Breast epithelium (tissue), 4 donors: Measurements from ENCODE around the gene TSPAN17. TPM values are rescaled to one million over a fixed set of nuclear protein-coding genes. Genes with fewer than 3 reads are reported as not detected.

Source experiments
- DNase-seq, 2 donors: peaks; one replicate each; pipeline ENCODE4 v3.0.0-alpha.2; 2019; ENCODE audit warnings: low spot score in 2 of 2
- H3K27ac ChIP-seq, 2 donors: fragments of 200-600 bp; sonication (generic) in 1 of 2; one replicate each; pipeline ENCODE4 v1.5.1; 2016 to 2019; ENCODE audit warnings: mild to moderate bottlenecking in 1 of 2
- H3K27me3 ChIP-seq, 2 donors: fragments of 200-600 bp; sonication (generic) in 1 of 2; one replicate each; pipeline versions ENCODE4 v1.5.1 to v1.6.0; 2017 to 2019; ENCODE audit warnings: control low read depth in 1 of 2, mild to moderate bottlenecking in 1 of 2
- H3K36me3 ChIP-seq: fragments of 200-600 bp; one replicate; pipeline ENCODE4 v1.5.1; 2019
- H3K4me1 ChIP-seq, 2 donors: fragments of 200-600 bp; sonication (generic); one replicate each; pipeline ENCODE4 v1.5.1; 2016 to 2019; ENCODE audit warnings: control low read depth in 1 of 2
- H3K4me3 ChIP-seq, 3 donors: fragments of 200-600 bp; sonication (generic); 1 replicate in 2 of 3; 2 replicates in 1 of 3; pipeline ENCODE4 v1.5.1; 2016 to 2019; ENCODE audit warnings: mild to moderate bottlenecking in 3 of 3, moderate library complexity in 2 of 3
- H3K9me3 ChIP-seq, 2 donors: fragments of 200-600 bp; sonication (generic) in 1 of 2; one replicate each; pipeline ENCODE4 v1.5.1; 2016 to 2019; ENCODE audit warnings: control low read depth in 1 of 2
- POLR2A ChIP-seq: fragments of 450-650 bp; IDR thresholded peaks from one replicate; pipeline ENCODE4 v1.6.1; 2016; ENCODE audit warnings: antibody characterized with exemption, mild to moderate bottlenecking, moderate library complexity
- POLR2AphosphoS5 ChIP-seq, 3 donors: sonication (generic); formaldehyde crosslinking; IDR thresholded peaks; one replicate each; pipeline ENCODE4 v1.6.1; 2017; ENCODE audit warnings: antibody characterized with exemption in 3 of 3
- intact Hi-C: fragments of 100-400 bp; cut with DNase I; formaldehyde crosslinking; loops from one replicate; pipeline ENCODE4 v1.15.1; 2023; ENCODE audit warnings: low total_unique reads
- total RNA-seq, 3 donors: library from RNA; depleted of rRNA; stranded (reverse); fragments of >200 nt; gene quantifications; one replicate each; pipeline ENCODE4 v1.1.0, GENCODE V29; 2016
- TF ChIP-seq, protein P1 (sequence below), 3 donors: fragments of 450-650 bp; IDR thresholded peaks; one replicate each; pipeline ENCODE4 v1.5.1; 2016 to 2017; ENCODE audit warnings: antibody characterized with exemption in 3 of 3, mild to moderate bottlenecking in 3 of 3, moderate library complexity in 3 of 3

TSPAN17 gene
- total RNA-seq, 3 donors from 2014 or later = 10.4 to 20.0 (median 18.3) TPM

DNA sequence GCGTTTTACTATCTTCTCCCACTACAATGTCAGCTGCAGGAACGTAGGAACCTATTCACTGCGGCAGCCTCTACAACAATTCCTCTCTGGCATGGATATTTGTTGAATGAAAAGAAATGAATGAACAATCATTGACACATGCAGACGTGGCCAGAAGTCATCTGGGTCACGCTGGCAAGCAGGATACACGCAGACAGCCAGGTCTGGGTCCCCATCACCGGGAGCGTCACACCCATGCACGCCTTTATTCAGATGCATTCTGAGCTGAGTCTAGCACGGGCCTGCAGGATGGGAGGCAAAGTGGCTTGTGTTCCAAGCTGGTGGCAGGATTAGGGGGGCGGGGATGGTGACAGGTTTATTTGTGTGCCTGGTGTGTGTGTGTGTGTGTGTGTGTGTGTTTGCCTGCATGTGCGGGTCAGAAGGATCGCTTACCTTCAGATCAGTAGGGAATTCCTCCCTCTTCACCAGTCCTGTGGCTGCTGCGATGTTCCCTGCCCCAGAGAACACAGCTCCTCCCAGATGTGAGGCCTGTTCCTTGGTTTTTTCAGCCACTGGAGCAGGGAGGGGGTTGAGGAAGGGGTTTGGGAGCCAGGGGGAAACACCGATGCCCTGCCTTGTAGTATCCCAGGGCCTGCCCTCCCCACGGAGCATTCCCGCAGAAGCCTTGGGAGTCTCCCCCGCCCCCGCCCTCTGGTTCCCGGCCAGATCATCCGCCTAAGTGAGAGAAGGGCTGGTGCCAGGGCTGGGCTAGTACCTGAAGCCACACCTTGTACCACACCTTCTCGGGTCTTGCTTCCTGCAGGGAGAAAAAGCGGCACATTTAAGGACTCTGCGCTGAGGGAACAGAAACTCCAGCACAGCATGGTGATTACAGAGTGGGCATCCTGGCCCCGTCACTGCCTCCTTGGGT, 21.1 kb upstream of the TSPAN17 start:
- TF ChIP-seq, protein P1, sequence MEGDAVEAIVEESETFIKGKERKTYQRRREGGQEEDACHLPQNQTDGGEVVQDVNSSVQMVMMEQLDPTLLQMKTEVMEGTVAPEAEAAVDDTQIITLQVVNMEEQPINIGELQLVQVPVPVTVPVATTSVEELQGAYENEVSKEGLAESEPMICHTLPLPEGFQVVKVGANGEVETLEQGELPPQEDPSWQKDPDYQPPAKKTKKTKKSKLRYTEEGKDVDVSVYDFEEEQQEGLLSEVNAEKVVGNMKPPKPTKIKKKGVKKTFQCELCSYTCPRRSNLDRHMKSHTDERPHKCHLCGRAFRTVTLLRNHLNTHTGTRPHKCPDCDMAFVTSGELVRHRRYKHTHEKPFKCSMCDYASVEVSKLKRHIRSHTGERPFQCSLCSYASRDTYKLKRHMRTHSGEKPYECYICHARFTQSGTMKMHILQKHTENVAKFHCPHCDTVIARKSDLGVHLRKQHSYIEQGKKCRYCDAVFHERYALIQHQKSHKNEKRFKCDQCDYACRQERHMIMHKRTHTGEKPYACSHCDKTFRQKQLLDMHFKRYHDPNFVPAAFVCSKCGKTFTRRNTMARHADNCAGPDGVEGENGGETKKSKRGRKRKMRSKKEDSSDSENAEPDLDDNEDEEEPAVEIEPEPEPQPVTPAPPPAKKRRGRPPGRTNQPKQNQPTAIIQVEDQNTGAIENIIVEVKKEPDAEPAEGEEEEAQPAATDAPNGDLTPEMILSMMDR (IDR thresholded peaks at IDR 0.05) = no peak
- TF ChIP-seq POLR2A (no peak), POLR2AphosphoS5 (IDR thresholded peaks at IDR 0.05) (no peak)
- no peak for DNase-seq
- intact Hi-C loops = no loop called here
- Histone ChIP-seq H3K9me3 (no peaks in the 10 kb centered on the region), H3K4me1 (peaks cover 4 to 6% of the 10 kb centered on the region in 2 donors), H3K4me3 (no peak overlapping the region), H3K27ac (no peak overlapping the region), H3K27me3 (peaks cover 11 to 80% of the 10 kb centered on the region in 2 donors), H3K36me3 (no peaks in the 10 kb centered on the region)

DNA sequence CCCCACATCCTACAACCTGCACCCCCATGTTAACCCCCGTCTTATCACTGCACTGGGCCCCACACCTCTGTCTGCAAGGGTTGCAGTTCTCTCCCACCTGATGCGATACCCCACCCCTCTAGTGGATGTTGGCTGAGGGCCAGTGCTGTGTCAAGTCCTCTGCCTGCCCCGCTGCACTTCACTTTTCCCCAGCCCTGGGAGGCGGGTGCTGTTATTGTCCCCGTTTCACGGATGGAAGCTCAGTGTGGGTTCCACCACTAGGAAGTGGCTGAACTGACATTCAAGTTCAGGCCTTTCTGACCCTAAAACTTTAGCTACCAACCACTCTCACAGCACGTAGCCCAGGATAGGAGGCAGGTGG, 20.4 kb upstream of the TSPAN17 start:
- DNase-seq = no peak
- no peak overlapping the region for H3K4me3 ChIP-seq
- H3K9me3 ChIP-seq = no peaks in the 10 kb centered on the region
- H3K27ac ChIP-seq = no peak overlapping the region
- peaks cover 4 to 6% of the 10 kb centered on the region in 2 donors for H3K4me1 ChIP-seq
- H3K27me3 ChIP-seq = peaks cover 8 to 80% of the 10 kb centered on the region in 2 donors
- TF ChIP-seq POLR2AphosphoS5 (IDR thresholded peaks at IDR 0.05) (no peak), POLR2A (no peak)
- TF ChIP-seq, protein P1 (IDR thresholded peaks at IDR 0.05) = no peak
- intact Hi-C loops = no loop called here
- H3K36me3 ChIP-seq = no peaks in the 10 kb centered on the region

DNA sequence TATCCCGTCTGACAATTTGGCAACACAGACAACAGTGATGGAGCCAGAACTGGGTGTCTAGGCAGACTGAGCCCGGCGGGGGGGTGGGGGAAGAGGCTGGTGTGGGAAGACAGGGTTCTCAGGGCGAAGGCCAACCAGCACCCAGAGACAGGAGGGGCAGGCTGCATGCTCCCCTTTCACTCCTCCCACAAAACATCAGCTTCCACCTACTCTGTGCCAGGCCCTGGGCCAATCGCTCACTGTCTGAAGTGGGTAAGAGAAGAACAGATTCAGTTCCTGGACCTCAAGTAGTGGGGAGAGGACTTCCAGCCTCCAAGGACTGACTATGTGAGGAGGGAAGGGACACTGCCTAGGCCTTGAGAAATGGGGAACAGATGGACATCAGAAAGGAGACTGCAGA, 19.7 kb upstream of the TSPAN17 start:
- no peaks in the 10 kb centered on the region for H3K9me3 ChIP-seq
- intact Hi-C loops = no loop called here
- H3K36me3 ChIP-seq = no peaks in the 10 kb centered on the region
- no peak overlapping the region for H3K27ac ChIP-seq
- peaks cover 8 to 84% of the 10 kb centered on the region in 2 donors for H3K27me3 ChIP-seq
- H3K4me1 ChIP-seq = peaks cover 4 to 6% of the 10 kb centered on the region in 2 donors
- no peak for DNase-seq
- TF ChIP-seq, protein P1 (IDR thresholded peaks at IDR 0.05) = no peak
- TF ChIP-seq POLR2A (no peak), POLR2AphosphoS5 (IDR thresholded peaks at IDR 0.05) (no peak)
- H3K4me3 ChIP-seq = no peak overlapping the region

DNA sequence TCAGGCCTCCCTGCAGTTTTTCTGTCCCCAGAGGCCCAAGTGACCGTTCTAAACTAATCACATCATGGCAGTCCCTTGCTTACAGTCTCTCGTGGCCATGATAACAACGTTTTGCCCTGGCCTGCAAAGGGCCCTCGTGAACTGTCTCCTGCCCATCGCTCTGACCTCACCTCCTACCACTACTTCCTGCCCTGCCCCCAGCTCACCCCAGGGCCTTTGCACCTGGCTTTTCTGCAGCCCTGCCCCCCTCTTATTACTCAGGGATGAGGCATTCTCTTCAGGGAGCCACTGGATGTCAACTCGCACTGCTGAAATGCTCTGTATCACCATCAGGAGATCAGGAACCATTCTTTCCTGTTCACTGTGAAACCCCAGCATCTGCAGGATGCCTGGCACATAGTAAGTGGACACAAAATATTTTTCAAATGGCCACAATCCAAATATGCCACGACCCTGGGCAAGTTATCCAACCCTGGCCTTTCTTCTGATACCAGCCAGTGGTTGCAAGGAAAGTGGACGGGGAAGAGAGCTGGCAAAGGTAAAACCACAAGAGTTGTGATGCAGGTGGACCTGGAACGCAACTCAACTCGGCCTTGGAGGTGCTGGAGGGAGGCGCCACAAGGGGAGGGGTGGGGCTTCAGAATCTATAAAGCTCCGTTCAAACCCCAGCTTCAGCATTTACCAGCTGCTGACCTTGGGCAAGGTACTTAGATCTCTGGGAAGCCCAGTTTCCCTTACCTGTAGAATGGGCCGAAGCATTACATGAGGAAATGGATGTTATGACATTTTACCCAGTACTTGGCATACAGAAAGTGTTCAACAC, 18.7 kb upstream of the TSPAN17 start:
- peaks cover 8 to 87% of the 10 kb centered on the region in 2 donors for H3K27me3 ChIP-seq
- TF ChIP-seq, protein P1 (IDR thresholded peaks at IDR 0.05) = no peak
- TF ChIP-seq POLR2AphosphoS5 (IDR thresholded peaks at IDR 0.05) (no peak), POLR2A (no peak)
- intact Hi-C loops = no loop called here

More for the DNA sequence above, 18.7 kb upstream of the TSPAN17 start:
- H3K4me1 ChIP-seq = peaks cover 4 to 6% of the 10 kb centered on the region in 2 donors
- no peaks in the 10 kb centered on the region for H3K9me3 ChIP-seq
- DNase-seq = no peak
- no peak overlapping the region for H3K27ac ChIP-seq
- no peaks in the 10 kb centered on the region for H3K36me3 ChIP-seq
- H3K4me3 ChIP-seq = no peak overlapping the region
